ENCODE data around the gene IMPA2.

Gene IMPA2

GRCh38 chr18:12007063-12007462, 25.8 kb downstream of the IMPA2 start:
- no peak for DNase-seq (ENCODE audit: low read depth in 3 of 3, low spot score in 1 of 3)

DNA sequence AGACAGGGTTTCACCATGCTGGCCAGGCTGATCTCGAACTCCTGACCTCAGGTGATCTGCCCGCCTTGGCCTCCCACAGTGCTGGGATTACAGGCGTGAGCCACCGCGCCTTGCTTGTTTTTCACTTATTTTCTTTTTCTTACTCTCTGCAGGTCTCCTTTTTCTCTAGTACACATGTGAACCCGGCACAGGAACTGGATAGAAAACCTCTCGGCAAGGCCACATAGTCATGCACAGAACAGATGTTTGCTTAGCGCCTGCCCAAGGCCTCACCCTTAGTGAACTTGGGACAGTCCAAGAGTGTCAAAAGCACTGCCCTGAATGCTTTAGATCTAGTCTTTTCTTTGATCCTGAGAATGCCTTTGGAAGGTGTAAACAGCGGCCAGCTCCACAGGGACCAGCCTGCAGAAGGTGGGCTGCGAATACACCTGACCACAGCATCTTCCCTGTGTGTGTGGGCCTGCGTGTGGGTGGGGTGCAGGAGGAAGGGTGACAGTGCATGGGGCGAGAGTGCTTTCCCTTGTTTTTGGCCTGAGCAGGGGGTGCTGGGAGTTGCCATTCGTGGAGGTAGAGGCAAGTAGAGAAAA, 27.0 kb downstream of the IMPA2 start:
- no peak for DNase-seq (ENCODE audit: low read depth in 3 of 3, low spot score in 1 of 3)

- DNase-seq (ENCODE audit: low read depth in 3 of 3, low spot score in 1 of 3) = no peak
Measured at GRCh38 chr18:12008842-12009580, 27.7 kb downstream of the IMPA2 start.

GRCh38 chr18:12009581-12010140, 28.4 kb downstream of the IMPA2 start:
- DNase-seq (ENCODE audit: low read depth in 3 of 3, low spot score in 1 of 3) = no peak

GRCh38 chr18:12010187-12010802, 29.0 kb downstream of the IMPA2 start:
- no peak for DNase-seq (ENCODE audit: low read depth in 3 of 3, low spot score in 1 of 3)

DNA sequence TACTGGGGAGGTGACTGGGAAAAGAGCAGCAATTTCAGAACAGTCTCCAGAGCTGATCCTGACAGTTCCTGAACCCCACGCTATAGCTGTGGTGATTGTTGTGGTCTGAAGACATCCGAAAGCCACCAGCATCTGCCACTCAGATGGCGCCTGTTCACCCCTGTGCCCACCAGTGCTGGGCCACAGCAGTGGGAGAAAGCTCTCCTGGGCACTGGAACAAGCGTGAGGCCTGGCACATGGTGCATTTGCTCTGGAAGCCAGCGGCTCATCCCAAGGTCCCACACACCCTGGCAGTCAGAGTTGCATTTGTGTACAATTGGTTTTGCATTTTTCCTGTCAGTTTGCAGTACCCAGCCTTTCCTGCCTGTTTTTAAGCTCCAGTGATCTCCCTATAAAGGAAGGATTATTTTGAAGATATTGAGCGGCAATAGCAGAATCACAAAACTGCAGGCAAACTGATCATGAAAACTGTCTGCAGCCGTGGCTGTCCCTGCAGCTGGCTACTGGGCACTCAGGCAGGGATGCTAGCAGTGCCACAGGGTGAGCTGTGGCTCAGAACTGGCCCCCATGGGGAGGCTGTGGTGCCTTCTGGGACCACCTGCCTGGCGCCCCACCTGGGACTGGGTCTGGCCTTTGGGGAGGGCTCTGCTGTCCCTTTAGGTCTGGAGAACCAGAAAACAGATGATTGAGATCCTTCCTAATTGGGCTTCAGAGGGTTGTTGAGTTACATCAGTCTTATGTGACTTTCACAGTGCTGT, 30.1 kb downstream of the IMPA2 start:
- DNase-seq (ENCODE audit: low read depth in 3 of 3, low spot score in 1 of 3) = no peak

DNA sequence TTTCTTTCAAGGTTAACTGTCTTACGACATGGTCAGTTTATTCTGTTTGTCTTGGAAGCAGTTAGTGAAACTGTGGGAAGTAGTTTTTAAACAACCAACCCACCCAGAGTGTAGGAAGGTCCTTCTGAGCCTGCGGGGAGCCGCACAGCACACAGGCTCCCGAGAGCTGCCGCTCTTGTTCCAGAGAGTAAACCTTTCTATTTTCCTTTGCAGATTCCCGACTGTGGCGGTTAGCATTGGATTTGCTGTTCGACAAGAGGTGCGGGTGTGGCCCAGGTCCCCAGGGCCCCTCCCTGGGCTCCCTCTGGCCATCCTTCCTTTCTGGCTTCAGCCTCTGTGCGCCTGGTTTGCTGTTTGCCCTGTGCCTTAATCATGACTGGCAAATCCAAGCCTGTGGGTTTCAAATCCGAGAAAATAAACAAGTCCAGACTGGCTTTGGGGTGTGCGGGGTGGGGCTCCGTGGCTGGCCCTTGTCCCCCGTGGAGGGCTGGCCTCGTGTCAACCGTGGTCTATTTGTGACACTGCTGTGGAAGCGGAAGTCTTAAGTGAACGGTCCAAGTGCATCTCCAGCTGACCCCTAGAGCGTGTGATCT, 30.7 kb downstream of the IMPA2 start:
- no peak for DNase-seq (ENCODE audit: low read depth in 3 of 3, low spot score in 1 of 3)

- DNase-seq (ENCODE audit: low read depth in 3 of 3, low spot score in 1 of 3) = no peak
Measured at GRCh38 chr18:12012697-12013096, 31.4 kb downstream of the IMPA2 start.

DNA sequence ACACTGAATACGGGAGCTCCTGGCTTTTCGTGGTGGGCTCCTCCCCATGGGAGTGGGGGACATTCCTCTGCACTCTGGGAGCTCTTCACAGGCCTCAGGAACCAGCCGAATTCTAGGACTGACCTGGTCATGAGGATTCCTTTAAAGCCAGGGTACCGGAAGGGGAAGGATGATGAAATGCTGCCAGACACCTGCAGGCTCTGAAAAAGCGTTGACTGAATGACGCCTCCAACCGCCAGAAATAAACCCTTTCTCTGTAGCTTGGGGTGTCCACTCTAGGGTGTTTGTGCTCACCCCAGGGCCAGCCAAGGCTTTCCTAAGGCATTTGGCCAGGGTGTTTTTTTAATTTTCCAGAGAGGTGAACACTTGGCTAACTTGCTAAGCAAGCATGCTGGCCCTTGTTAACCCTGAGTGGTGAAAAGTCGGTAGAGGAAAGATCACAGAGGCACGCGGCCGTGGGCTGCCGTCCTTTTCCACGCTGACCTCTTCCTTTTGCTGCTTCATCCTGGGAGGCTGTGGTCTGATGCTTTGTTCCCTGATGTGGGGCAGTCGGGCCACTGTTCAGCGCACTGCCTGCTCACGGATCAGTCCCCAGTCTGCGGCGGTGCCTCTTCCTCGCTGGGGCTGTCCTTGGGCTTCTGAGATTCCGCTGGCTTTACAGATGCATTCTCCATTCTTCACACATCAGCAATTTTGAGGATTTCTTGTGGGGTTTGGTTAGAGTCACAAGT, 32.0 kb downstream of the IMPA2 start:
- no peak for DNase-seq (ENCODE audit: low read depth in 3 of 3, low spot score in 1 of 3)

- DNase-seq (ENCODE audit: low read depth in 3 of 3, low spot score in 1 of 3) = no peak
Measured at GRCh38 chr18:12014086-12014485, 32.8 kb downstream of the IMPA2 start.

DNA sequence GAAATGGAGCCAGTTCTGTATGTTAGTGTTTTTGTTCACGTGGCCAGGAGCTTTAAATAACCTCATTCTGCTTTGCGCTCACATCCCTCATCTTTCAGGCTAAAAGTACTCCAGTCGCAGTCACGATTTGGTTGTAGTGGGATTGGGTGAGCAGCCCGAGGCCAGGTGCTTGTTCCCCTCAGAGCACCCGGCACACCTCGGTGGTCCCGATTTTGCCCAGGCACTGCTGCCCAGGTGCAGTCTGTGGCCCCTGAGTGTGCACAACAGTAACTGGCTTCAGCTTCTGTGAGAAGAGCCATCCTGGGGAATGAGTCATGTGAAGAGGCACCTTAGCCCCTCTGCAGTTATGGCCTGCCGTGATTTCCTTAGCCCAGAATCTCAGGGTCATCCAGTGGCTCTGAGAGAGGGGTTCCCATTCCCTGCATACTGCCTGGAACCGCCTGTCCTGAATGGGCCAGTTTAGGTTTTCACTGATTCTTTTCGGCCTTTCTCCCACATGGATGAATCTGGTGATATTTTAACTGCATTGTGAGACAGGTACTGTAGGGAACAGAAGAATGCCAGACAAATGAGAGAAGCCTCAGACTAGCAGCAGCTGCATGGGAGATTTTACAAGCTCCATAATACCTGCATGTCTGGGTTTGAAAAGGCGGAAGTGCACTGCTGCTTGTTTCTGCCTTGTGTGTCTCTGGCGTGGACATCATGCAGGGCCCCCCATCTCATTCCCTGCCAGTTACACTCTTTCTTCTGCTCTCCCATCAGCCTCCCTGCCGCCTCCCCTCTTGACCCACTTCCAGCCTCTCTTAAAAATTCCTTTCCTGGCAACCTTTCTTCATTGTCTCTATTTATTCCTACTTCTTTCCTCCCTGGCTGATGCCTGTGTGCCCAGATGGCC, 33.5 kb downstream of the IMPA2 start:
- no peak for DNase-seq (ENCODE audit: low read depth in 3 of 3, low spot score in 1 of 3)

- no peak for DNase-seq (ENCODE audit: low read depth in 3 of 3, low spot score in 1 of 3)
Measured at GRCh38 chr18:12015416-12016062, 34.2 kb downstream of the IMPA2 start.

DNA sequence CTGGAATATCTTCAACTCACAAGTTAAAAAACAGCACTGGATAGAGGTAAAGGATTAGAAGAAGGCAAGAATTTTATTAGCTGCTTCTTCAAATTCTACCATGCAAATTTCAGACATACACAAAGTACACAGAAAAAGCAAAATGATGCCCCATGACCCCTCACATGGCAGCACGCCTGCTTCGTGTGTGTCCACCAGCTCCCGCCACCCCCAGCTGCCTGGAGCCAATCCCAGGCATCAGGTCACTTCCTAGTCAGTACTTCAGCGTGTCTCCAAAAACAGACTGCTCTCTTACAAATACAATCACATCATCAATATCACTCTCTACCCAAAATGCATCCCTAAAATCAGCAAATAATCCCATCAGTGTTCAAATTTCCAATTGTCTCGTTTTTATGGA, 35.8 kb downstream of the IMPA2 start:
- DNase-seq (ENCODE audit: low read depth in 3 of 3, low spot score in 1 of 3) = no peak

- DNase-seq (ENCODE audit: low read depth in 3 of 3, low spot score in 1 of 3) = no peak
Measured at GRCh38 chr18:12018861-12019260, 37.6 kb downstream of the IMPA2 start.

GRCh38 chr18:12021077-12021476, 39.8 kb downstream of the IMPA2 start:
- DNase-seq (ENCODE audit: low read depth in 3 of 3, low spot score in 1 of 3) = no peak

DNA sequence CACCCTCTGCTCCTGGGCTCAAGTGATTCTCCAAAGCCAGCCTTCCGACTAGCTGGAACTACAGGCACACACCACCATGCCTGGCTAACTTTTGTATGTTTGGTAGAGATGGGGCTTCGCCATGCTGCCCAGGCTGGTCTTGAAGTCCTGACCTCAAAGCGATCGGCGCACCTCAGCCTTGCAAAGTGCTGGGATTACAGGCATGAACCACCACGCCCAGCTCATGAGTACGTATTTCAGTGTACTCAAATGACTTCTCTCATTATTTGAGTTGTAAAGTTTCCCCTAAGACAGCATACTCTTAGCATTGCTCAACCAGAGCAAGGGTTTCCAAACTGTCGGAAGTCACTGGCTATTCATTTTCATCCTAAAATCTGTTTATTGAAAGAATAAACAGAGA, 40.3 kb downstream of the IMPA2 start:
- DNase-seq (ENCODE audit: low read depth in 3 of 3, low spot score in 1 of 3) = no peak

GRCh38 chr18:12023375-12023774, 42.1 kb downstream of the IMPA2 start:
- no peak for DNase-seq (ENCODE audit: low read depth in 3 of 3, low spot score in 1 of 3)

DNA sequence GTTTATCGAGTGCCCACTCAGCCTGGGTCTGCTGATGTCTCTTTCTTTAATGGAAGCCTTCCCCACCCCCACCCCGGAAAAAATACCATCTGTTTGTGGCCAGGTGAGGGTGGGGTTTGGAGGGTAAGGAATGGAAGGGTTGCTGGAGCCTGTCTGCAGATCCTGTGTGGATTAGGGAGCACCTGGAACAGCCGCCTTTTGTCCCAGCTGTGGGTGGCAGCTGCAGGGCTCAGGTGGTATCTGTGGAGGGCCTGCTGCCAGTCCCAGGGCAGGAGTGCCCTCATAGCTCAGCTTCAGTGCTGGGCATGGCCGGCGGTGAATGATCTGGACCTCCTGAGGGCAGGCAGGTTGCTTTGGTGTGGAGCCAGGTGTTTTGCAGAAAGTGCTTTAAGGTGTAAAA, 45.3 kb downstream of the IMPA2 start:
- DNase-seq (ENCODE audit: low read depth in 3 of 3, low spot score in 1 of 3) = no peak

GRCh38 chr18:12027046-12027445, 45.7 kb downstream of the IMPA2 start:
- DNase-seq (ENCODE audit: low read depth in 3 of 3, low spot score in 1 of 3) = no peak
